SK-N-SH (cell line): ENCODE measurements around the gene CLSTN2. TPM values are rescaled to one million over a fixed set of nuclear protein-coding genes. Genes with fewer than 3 reads are reported as not detected.

Source experiments
- CTCF ChIA-PET: fragments of 300-600, 350-600 bp; formaldehyde crosslinking; extraction: SDS; loops from one replicate; lab custom pipeline; 2021; lab: Yijun Ruan, JAX
- POLR2A ChIA-PET: fragments of 350-600 bp; sonication (Branson Sonifier 250); formaldehyde crosslinking; extraction: SDS; loops from one replicate; lab custom pipeline; 2020; ENCODE audit warnings: antibody characterized with exemption, inconsistent platforms; lab: Yijun Ruan, JAX
- DNase-seq: peaks from one replicate; pipeline ENCODE4 v3.0.0; 2012
- H2AFZ ChIP-seq: fragments of 200-600 bp; sonication (generic); 2 replicates; pipeline ENCODE4 v1.8.1; 2016; ENCODE audit warnings: antibody characterized with exemption, mild to moderate bottlenecking, low read depth
- H3F3A ChIP-seq: fragments of 200-600 bp; sonication (generic); replicated peaks from 2 replicates; pipeline ENCODE3; 2016; ENCODE audit warnings: antibody characterized with exemption, mild to moderate bottlenecking; ENCODE audit not compliant: insufficient read depth
- H3K27ac ChIP-seq, 2 experiments: fragments of 200-500 bp in 1 of 2; fragments of 200-600 bp in 1 of 2; sonication (Bioruptor generic) in 1 of 2; sonication (generic), shearing (Covaris generic) in 1 of 2; 2 replicates each; pipeline versions ENCODE4 v1.5.1 to v1.6.1; 2014 to 2016; ENCODE audit warnings: low read depth in 2 of 2, inconsistent platforms in 1 of 2, low read length in 1 of 2, mild to moderate bottlenecking in 1 of 2, mixed read lengths in 1 of 2
- H3K27me3 ChIP-seq: fragments of 200-600 bp; sonication (generic), shearing (Covaris generic); 2 replicates; pipeline ENCODE4 v1.6.1; 2016; ENCODE audit warnings: mixed run types; ENCODE audit not compliant: insufficient read depth
- H3K36me3 ChIP-seq, 2 experiments: fragments of 200-500 bp in 1 of 2; fragments of 200-600 bp in 1 of 2; sonication (Bioruptor generic) in 1 of 2; sonication (generic) in 1 of 2; replicated peaks in 1 of 2; 2 replicates each; pipeline versions ENCODE3 to v1.5.1; 2014 to 2016; ENCODE audit warnings: low read length in 1 of 2, mild to moderate bottlenecking in 1 of 2; ENCODE audit not compliant: insufficient read depth in 2 of 2, control insufficient read depth in 1 of 2
- H3K4me1 ChIP-seq, 2 experiments: fragments of 200-500 bp in 1 of 2; fragments of 200-600 bp in 1 of 2; sonication (Bioruptor generic) in 1 of 2; sonication (generic), shearing (Covaris generic) in 1 of 2; 2 replicates each; pipeline versions ENCODE4 v1.5.1 to v1.6.1; 2014 to 2016; ENCODE audit warnings: low read depth in 1 of 2, low read length in 1 of 2, mixed run types in 1 of 2; ENCODE audit not compliant: insufficient read depth in 2 of 2, control insufficient read depth in 1 of 2
- H3K4me2 ChIP-seq: fragments of 200-600 bp; sonication (generic), shearing (Covaris generic); 2 replicates; pipeline ENCODE4 v1.6.1; 2017; ENCODE audit warnings: mixed run types
- H3K4me3 ChIP-seq, 2 experiments: fragments of 200-500 bp in 1 of 2; fragments of 200-600 bp in 1 of 2; sonication (Bioruptor generic) in 1 of 2; sonication (generic), shearing (Covaris generic) in 1 of 2; 2 replicates each; pipeline versions ENCODE4 v1.5.1 to v1.8.1; 2014 to 2016; ENCODE audit warnings: low read depth in 2 of 2, inconsistent platforms in 1 of 2, low read length in 1 of 2, mild to moderate bottlenecking in 1 of 2, mixed read lengths in 1 of 2, moderate library complexity in 1 of 2
- H3K79me2 ChIP-seq: fragments of 200-600 bp; sonication (generic); 2 replicates; pipeline ENCODE4 v1.8.1; 2017; ENCODE audit warnings: mild to moderate bottlenecking; ENCODE audit not compliant: insufficient read depth
- H3K9ac ChIP-seq: fragments of 200-600 bp; sonication (generic); 2 replicates; pipeline ENCODE4 v1.6.1; 2017; ENCODE audit warnings: mixed run types
- H3K9me2 ChIP-seq: fragments of 200-600 bp; sonication (generic); 2 replicates; pipeline ENCODE4 v1.6.1; 2017; ENCODE audit warnings: mixed run types
- H3K9me3 ChIP-seq: fragments of 200-600 bp; sonication (generic); 2 replicates; pipeline ENCODE4 v1.6.1; 2017; ENCODE audit warnings: mixed run types, mild to moderate bottlenecking, moderate library complexity
- H4K20me1 ChIP-seq: fragments of 200-600 bp; sonication (generic); 2 replicates; pipeline ENCODE4 v1.6.1; 2017; ENCODE audit warnings: mild to moderate bottlenecking, mixed run types; ENCODE audit not compliant: insufficient read depth
- ELF1 ChIP-seq: IDR thresholded peaks from 2 replicates; pipeline ENCODE4 v1.4.0; 2012
- EZH2phosphoT487 ChIP-seq: fragments of 200-600 bp; sonication (generic); IDR thresholded peaks from 2 replicates; pipeline ENCODE4 v1.6.1; 2017; ENCODE audit warnings: low read depth, mixed run types, mild to moderate bottlenecking, antibody characterized with exemption, moderate library complexity, borderline replicate concordance
- FOSL2 ChIP-seq: IDR thresholded peaks from 2 replicates; pipeline ENCODE4 v1.4.0; 2012; ENCODE audit warnings: low read depth, mild to moderate bottlenecking, moderate library complexity, borderline replicate concordance
- FOXJ3 ChIP-seq: sonication (generic); formaldehyde crosslinking; IDR thresholded peaks from 2 replicates; pipeline ENCODE4 v1.5.1; 2020; ENCODE audit warnings: mild to moderate bottlenecking, missing genetic modification reagents
- GABPA ChIP-seq: IDR thresholded peaks from 2 replicates; pipeline ENCODE4 v1.4.0; 2012; ENCODE audit warnings: low read depth, mild to moderate bottlenecking
- IRF3 ChIP-seq: fragments of 150-350 bp; IDR thresholded peaks from 2 replicates; pipeline ENCODE4 v1.6.1; 2016; ENCODE audit warnings: mild to moderate bottlenecking, low read depth, low read length
- JUND ChIP-seq: IDR thresholded peaks from 2 replicates; pipeline ENCODE4 v1.4.0; 2012
- PBX3 ChIP-seq: IDR thresholded peaks from 2 replicates; pipeline ENCODE4; 2012
- RAD21 ChIP-seq: IDR thresholded peaks from 2 replicates; pipeline ENCODE4 v1.6.1; 2012; ENCODE audit warnings: mild to moderate bottlenecking, low read length
- RCOR1 ChIP-seq: fragments of 150-350 bp; IDR thresholded peaks from 2 replicates; pipeline ENCODE4 v1.6.1; 2017; ENCODE audit warnings: antibody characterized with exemption, low read length
- RFX5 ChIP-seq: IDR thresholded peaks from 2 replicates; pipeline ENCODE4 v1.6.1; 2012; ENCODE audit warnings: mild to moderate bottlenecking, improper control_type of control experiment, low read length
- RXRA ChIP-seq: IDR thresholded peaks from 2 replicates; pipeline ENCODE4 v1.4.0; 2012; ENCODE audit warnings: low read depth, mild to moderate bottlenecking, borderline replicate concordance
- SMC3 ChIP-seq: IDR thresholded peaks from 2 replicates; pipeline ENCODE4 v1.6.1; 2012; ENCODE audit warnings: low read depth, low read length, improper control_type of control experiment
- TAF1 ChIP-seq: IDR thresholded peaks from 2 replicates; pipeline ENCODE4 v1.6.1; 2012; ENCODE audit warnings: low read depth, mild to moderate bottlenecking, low read length, moderate library complexity, borderline replicate concordance
- TCF12 ChIP-seq: IDR thresholded peaks from 2 replicates; pipeline ENCODE4 v1.4.0; 2012
- USF1 ChIP-seq: IDR thresholded peaks from 2 replicates; pipeline ENCODE4 v1.4.0; 2012; ENCODE audit warnings: low read depth, borderline replicate concordance
- YY1 ChIP-seq: IDR thresholded peaks from 2 replicates; pipeline ENCODE4 v1.4.0; 2012; ENCODE audit warnings: low read depth, mild to moderate bottlenecking
- WGBS: methylation state at CpG from one replicate; pipeline ENCODE4 v1.1.6; 2017; ENCODE audit warnings: low lambda C conversion rate; 5-methylcytosine and 5-hydroxymethylcytosine counted together
- polyA plus RNA-seq, 3 experiments: library from polyadenylated mRNA; depleted of rRNA; stranded (reverse); fragments of >200 nt; gene quantifications; 2 replicates each; pipeline ENCODE4 v1.2.3, GENCODE V29; 2012
- TF ChIP-seq, protein P1 (sequence below): fragments of 200-600 bp; sonication (generic); IDR thresholded peaks from 2 replicates; pipeline ENCODE4 v1.6.1; 2017; ENCODE audit warnings: antibody characterized with exemption, mild to moderate bottlenecking, moderate library complexity

Gene CLSTN2
- polyA plus RNA-seq, 1 of the 3 experiments (the other 2 are of a cell fraction): 0.02 TPM

GRCh38 chr3:139982404-139982803 lies 47.4 kb downstream of the CLSTN2 start:
- Histone ChIP-seq H3K9ac (no peak overlapping the region), H3K9me3 (no peaks in the 10 kb centered on the region), H3K79me2 (no peaks in the 10 kb centered on the region), H3F3A (no peaks in the 10 kb centered on the region), H4K20me1 (no peaks in the 10 kb centered on the region), H3K27ac (no peak overlapping the region), H3K4me2 (no peak overlapping the region), H3K36me3 (no peaks in the 10 kb centered on the region), H3K27me3 (no peaks in the 10 kb centered on the region), H3K4me3 (no peak overlapping the region), H2AFZ (no peak overlapping the region), H3K9me2 (no peaks in the 10 kb centered on the region), H3K4me1 (peaks cover 0 to 8% of the 10 kb centered on the region in 2 experiments; a peak in 2 of 4 replicates)
- CTCF ChIA-PET: interaction anchor here (1.0 to 3.0 kb wide), 7 partner anchors 12 to 555 kb away, joined by 3 to 14 read pairs (median 3); no protein-coding TSS in a partner anchor
- TF ChIP-seq SMC3: peak; percentile 34; the same call in 1 of the 2 replicates
- TF ChIP-seq YY1: no peak
- no peak for TF ChIP-seq JUND
- TF ChIP-seq GABPA: no peak
- TF ChIP-seq RFX5: no peak
- TF ChIP-seq FOSL2: no peak
- no peak for TF ChIP-seq PBX3
- TF ChIP-seq, protein P1, sequence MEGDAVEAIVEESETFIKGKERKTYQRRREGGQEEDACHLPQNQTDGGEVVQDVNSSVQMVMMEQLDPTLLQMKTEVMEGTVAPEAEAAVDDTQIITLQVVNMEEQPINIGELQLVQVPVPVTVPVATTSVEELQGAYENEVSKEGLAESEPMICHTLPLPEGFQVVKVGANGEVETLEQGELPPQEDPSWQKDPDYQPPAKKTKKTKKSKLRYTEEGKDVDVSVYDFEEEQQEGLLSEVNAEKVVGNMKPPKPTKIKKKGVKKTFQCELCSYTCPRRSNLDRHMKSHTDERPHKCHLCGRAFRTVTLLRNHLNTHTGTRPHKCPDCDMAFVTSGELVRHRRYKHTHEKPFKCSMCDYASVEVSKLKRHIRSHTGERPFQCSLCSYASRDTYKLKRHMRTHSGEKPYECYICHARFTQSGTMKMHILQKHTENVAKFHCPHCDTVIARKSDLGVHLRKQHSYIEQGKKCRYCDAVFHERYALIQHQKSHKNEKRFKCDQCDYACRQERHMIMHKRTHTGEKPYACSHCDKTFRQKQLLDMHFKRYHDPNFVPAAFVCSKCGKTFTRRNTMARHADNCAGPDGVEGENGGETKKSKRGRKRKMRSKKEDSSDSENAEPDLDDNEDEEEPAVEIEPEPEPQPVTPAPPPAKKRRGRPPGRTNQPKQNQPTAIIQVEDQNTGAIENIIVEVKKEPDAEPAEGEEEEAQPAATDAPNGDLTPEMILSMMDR: no peak
- TF ChIP-seq USF1: no peak
- no peak for TF ChIP-seq EZH2phosphoT487
- no peak for TF ChIP-seq IRF3
- peak; percentile 62 for TF ChIP-seq RAD21
- TF ChIP-seq RXRA: no peak
- POLR2A ChIA-PET: no interaction called here
- peak; percentile 36 for DNase-seq
- WGBS: 6% methylated on average over 1 of the region's 1 CpG

DNA sequence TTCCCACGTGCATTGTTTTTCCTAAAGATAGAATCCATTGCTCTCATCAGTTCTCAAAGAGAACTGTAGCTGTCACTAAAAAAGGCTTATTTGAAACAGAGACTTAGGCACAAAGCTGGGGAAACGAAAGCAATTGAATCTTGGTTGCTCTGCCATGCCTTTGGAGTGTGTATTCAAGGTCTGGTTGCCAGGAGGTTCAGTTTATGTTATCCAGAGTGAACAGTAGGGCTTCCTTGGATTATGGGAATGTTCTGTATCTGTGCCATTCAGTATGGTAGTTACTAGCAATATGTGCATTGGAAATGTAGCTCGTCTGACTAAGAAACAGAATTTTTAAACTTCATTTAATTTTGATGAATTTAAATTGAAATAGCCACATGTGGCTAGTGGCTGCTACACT lies 50.6 kb downstream of the CLSTN2 start:
- Histone ChIP-seq H3K4me3 (no peak overlapping the region), H3F3A (no peaks in the 10 kb centered on the region), H3K79me2 (no peaks in the 10 kb centered on the region), H3K36me3 (no peaks in the 10 kb centered on the region), H3K9ac (no peak overlapping the region), H3K4me2 (no peak overlapping the region), H3K27me3 (no peaks in the 10 kb centered on the region), H3K27ac (no peak overlapping the region), H4K20me1 (no peaks in the 10 kb centered on the region), H3K4me1 (peaks cover 0 to 7% of the 10 kb centered on the region in 2 experiments; a peak in 2 of 4 replicates), H2AFZ (no peak overlapping the region), H3K9me3 (no peaks in the 10 kb centered on the region), H3K9me2 (no peaks in the 10 kb centered on the region)
- CTCF ChIA-PET: interaction anchor here (1.7 to 2.2 kb wide), 3 partner anchors 20 to 65 kb away, joined by 4 to 9 read pairs (median 6); no protein-coding TSS in a partner anchor
- TF ChIP-seq RCOR1 (no peak), EZH2phosphoT487 (no peak), PBX3 (no peak), RAD21 (no peak), TCF12 (no peak), FOXJ3 (CRISPR knock-in tag) (no peak), TAF1 (no peak), ELF1 (no peak)
- no peak for DNase-seq
- POLR2A ChIA-PET: no interaction called here
- 10% methylated on average over 3 of the region's 3 CpGs for WGBS
